ENCODE measurements around the gene ALOX5AP. TPM values are rescaled to one million over a fixed set of nuclear protein-coding genes. Genes with fewer than 3 reads are reported as not detected.

ALOX5AP gene
- total and polyA plus RNA-seq, 4 donors: 3.5 to 6.7 (median 4.1) TPM

GRCh38 chr13:30798776-30799355, 63.5 kb downstream of the ALOX5AP start (continued):
- TF ChIP-seq REST (IDR thresholded peaks at IDR 0.05) (no peak), HNF4A (conservative IDR thresholded peaks at IDR 0.05) (no peak), NR2F2 (IDR thresholded peaks at IDR 0.05) (no peak)

- no peak overlapping the region for H3K9ac ChIP-seq (ENCODE audit: low read depth in 1 of 2, low read length in 2 of 2)
- H3K9me3 ChIP-seq (ENCODE audit: control insufficient read depth in 4 of 4, low read length in 3 of 4): no peaks in the 10 kb centered on the region
- TF ChIP-seq RXRA (IDR thresholded peaks at IDR 0.05): no peak
- no peak for TF ChIP-seq CTCF (IDR thresholded peaks at IDR 0.05; ENCODE audit: low read depth, low read length, missing input control)
- TF ChIP-seq GABPA (IDR thresholded peaks at IDR 0.05 in 1 of 2, conservative IDR thresholded peaks at IDR 0.05 in 1 of 2): no peak
- no peak for TF ChIP-seq FOXA2 (IDR thresholded peaks at IDR 0.05)
- no peak for TF ChIP-seq FOXA1 (IDR thresholded peaks at IDR 0.05)
- no peak for TF ChIP-seq ZBTB33 (IDR thresholded peaks at IDR 0.05)
- no peak for TF ChIP-seq NR2F2 (IDR thresholded peaks at IDR 0.05)
- TF ChIP-seq HNF4A (conservative IDR thresholded peaks at IDR 0.05): no peak
- no peak for TF ChIP-seq REST (IDR thresholded peaks at IDR 0.05)
- no peak for DNase-seq (ENCODE audit: low spot score)
- H3K36me3 ChIP-seq (ENCODE audit: control insufficient read depth in 4 of 4, insufficient read depth in 3 of 4, low read depth in 1 of 4, low read length in 3 of 4): no peaks in the 10 kb centered on the region
- peaks cover 0 to 31% (median 20%) of the 10 kb centered on the region in 4 donors for H3K4me1 ChIP-seq (ENCODE audit: control insufficient read depth in 4 of 4, insufficient read depth in 4 of 4, low read length in 3 of 4)
- WGBS: 90% methylated on average over 12 of the region's 12 CpGs
- H3K27ac ChIP-seq (ENCODE audit: low read depth in 1 of 2, low read length in 2 of 2): no peak overlapping the region
- H3K27me3 ChIP-seq (ENCODE audit: control insufficient read depth in 4 of 4, insufficient read depth in 4 of 4, low read length in 3 of 4): no peaks in the 10 kb centered on the region
- H3K4me3 ChIP-seq (ENCODE audit: low read depth in 1 of 3, low read length in 3 of 3): no peak overlapping the region
Observed at GRCh38 chr13:30799356-30799824, 64.0 kb downstream of the ALOX5AP start.

All from liver (tissue), 9 donors.